Measurements from ENCODE around the gene IL36B.

Gene IL36B

GRCh38 chr2:113075600-113075999 is 22.9 kb upstream of the IL36B start:
- no peak for DNase-seq

- DNase-seq, result peak; percentile 13
Observed at GRCh38 chr2:113075030-113075429, 22.4 kb upstream of the IL36B start.

- DNase-seq, result no peak
Observed at GRCh38 chr2:113073325-113073834, 20.7 kb upstream of the IL36B start.

GRCh38 chr2:113072584-113072983 is 19.9 kb upstream of the IL36B start:
- DNase-seq, result no peak

GRCh38 chr2:113070606-113070975 is 17.9 kb upstream of the IL36B start:
- no peak for DNase-seq

GRCh38 chr2:113069676-113070605 is 17.3 kb upstream of the IL36B start:
- no peak for DNase-seq

GRCh38 chr2:113068706-113069485 is 16.2 kb upstream of the IL36B start:
- DNase-seq, result no peak

- no peak for DNase-seq
Observed at GRCh38 chr2:113068249-113068648, 15.6 kb upstream of the IL36B start.

- no peak for DNase-seq
Observed at GRCh38 chr2:113067681-113068080, 15.0 kb upstream of the IL36B start, which contains the start of gene IL1F10. Gene IL1F10 (plus strand): TSS chr2:113067970. CDS start chr2:113072739, 4,769 bp downstream.

GRCh38 chr2:113064898-113065297 is 12.2 kb upstream of the IL36B start:
- DNase-seq, result no peak

GRCh38 chr2:113064281-113064680 is 11.6 kb upstream of the IL36B start:
- no peak for DNase-seq

GRCh38 chr2:113061896-113062770 is 9.5 kb upstream of the IL36B start:
- DNase-seq, result no peak

GRCh38 chr2:113061241-113061640 is 8.6 kb upstream of the IL36B start:
- no peak for DNase-seq

GRCh38 chr2:113060796-113061195 is 8.1 kb upstream of the IL36B start:
- no peak for DNase-seq

GRCh38 chr2:113060396-113060795 is 7.7 kb upstream of the IL36B start:
- no peak for DNase-seq

GRCh38 chr2:113058998-113059960 is 6.6 kb upstream of the IL36B start, which contains the start of gene IL36RN:
Gene IL36RN (plus strand): TSS chr2:113059198. CDS start chr2:113059439, 241 bp downstream.
- DNase-seq, result no peak

- DNase-seq, result no peak
Observed at GRCh38 chr2:113058411-113058994, 5.8 kb upstream of the IL36B start.

- DNase-seq, result no peak
Observed at GRCh38 chr2:113057117-113057516, 4.5 kb upstream of the IL36B start.

- no peak for DNase-seq
Observed at GRCh38 chr2:113056521-113056920, 3.9 kb upstream of the IL36B start.

GRCh38 chr2:113054066-113054465 is 1.4 kb upstream of the IL36B start:
- no peak for DNase-seq

- no peak for DNase-seq
Observed at GRCh38 chr2:113053666-113054065, 999 bp upstream of the IL36B start.
